GM19463 (cell line): ENCODE results near the gene SYNM.

Experiments
- ATAC-seq: cut with Tn5 transposase; IDR thresholded peaks from one replicate; pipeline ENCODE4 v1.9.1; 2021; ENCODE audit warnings: mild to moderate bottlenecking, moderate library complexity; ENCODE audit not compliant: unreplicated experiment

SYNM gene

GRCh38 chr15:99082798-99083197, 22.1 kb upstream of the SYNM start:
- no peak for ATAC-seq

- no peak for ATAC-seq
Observed at GRCh38 chr15:99084965-99085364, 19.9 kb upstream of the SYNM start.

- no peak for ATAC-seq
Observed at GRCh38 chr15:99085413-99086326, 19.2 kb upstream of the SYNM start.

- no peak for ATAC-seq
Observed at GRCh38 chr15:99086327-99086667, 18.6 kb upstream of the SYNM start.

GRCh38 chr15:99087405-99087943, 17.4 kb upstream of the SYNM start:
- ATAC-seq = no peak

GRCh38 chr15:99090011-99090699, 14.7 kb upstream of the SYNM start:
- peak; percentile 99 for ATAC-seq

GRCh38 chr15:99090938-99091337, 13.9 kb upstream of the SYNM start:
- ATAC-seq = no peak

GRCh38 chr15:99092554-99093172, 12.2 kb upstream of the SYNM start:
- ATAC-seq = no peak

GRCh38 chr15:99095626-99096025, 9.3 kb upstream of the SYNM start:
- no peak for ATAC-seq

- no peak for ATAC-seq
Observed at GRCh38 chr15:99096173-99096893, 8.5 kb upstream of the SYNM start.

- no peak for ATAC-seq
Observed at GRCh38 chr15:99096894-99097426, 7.9 kb upstream of the SYNM start.

GRCh38 chr15:99097441-99098410, 7.2 kb upstream of the SYNM start:
- ATAC-seq = no peak

GRCh38 chr15:99098426-99098825, 6.5 kb upstream of the SYNM start:
- ATAC-seq = no peak

- no peak for ATAC-seq
Observed at GRCh38 chr15:99098991-99099390, 5.9 kb upstream of the SYNM start.

- ATAC-seq = no peak
Observed at GRCh38 chr15:99099661-99100060, 5.2 kb upstream of the SYNM start.

- no peak for ATAC-seq
Observed at GRCh38 chr15:99100245-99101173, 4.4 kb upstream of the SYNM start.

- no peak for ATAC-seq
Observed at GRCh38 chr15:99101501-99101900, 3.4 kb upstream of the SYNM start.
